Suppressor macrophage treated with lipopolysaccharide for 4 hours (primary cell): ENCODE data around the gene PPIL1.
A peak's percentile ranks its signal among the peaks of the same experiment; 100 is the strongest.

Experiments used
- DNase-seq: peaks from one replicate; pipeline ENCODE4 v3.0.0-alpha.2; 2020

The PPIL1 gene

GRCh38 chr6:36852481-36853147 is 22.0 kb downstream of the PPIL1 start:
- DNase-seq, result peak; percentile 40

GRCh38 chr6:36851626-36852025 is 23.0 kb downstream of the PPIL1 start:
- DNase-seq, result no peak

GRCh38 chr6:36851149-36851614 is 23.4 kb downstream of the PPIL1 start:
- DNase-seq, result peak; percentile 80

- DNase-seq, result no peak
Measured at GRCh38 chr6:36850021-36850420, 24.6 kb downstream of the PPIL1 start.

GRCh38 chr6:36848658-36849441 is 25.8 kb downstream of the PPIL1 start:
- DNase-seq, result peak; percentile 56

- no peak for DNase-seq
Measured at GRCh38 chr6:36847991-36848390, 26.6 kb downstream of the PPIL1 start.

- no peak for DNase-seq
Measured at GRCh38 chr6:36847152-36847551, 27.5 kb downstream of the PPIL1 start.

GRCh38 chr6:36845233-36845632 is 29.4 kb downstream of the PPIL1 start:
- DNase-seq, result no peak

GRCh38 chr6:36844232-36845170 is 30.1 kb downstream of the PPIL1 start:
- no peak for DNase-seq

- DNase-seq, result no peak
Measured at GRCh38 chr6:36843170-36843569, 31.4 kb downstream of the PPIL1 start.

- no peak for DNase-seq
Measured at GRCh38 chr6:36841756-36842155, 32.8 kb downstream of the PPIL1 start.

- DNase-seq, result no peak
Measured at GRCh38 chr6:36840432-36841403, 33.9 kb downstream of the PPIL1 start.

GRCh38 chr6:36839749-36840431 is 34.7 kb downstream of the PPIL1 start:
- peak; percentile 42 for DNase-seq

GRCh38 chr6:36838896-36839748 is 35.5 kb downstream of the PPIL1 start, which contains the start of gene CPNE5:
Gene CPNE5 (minus strand): TSS chr6:36839444. CDS start chr6:36839377, 67 bp downstream.
- no peak for DNase-seq

GRCh38 chr6:36837686-36838085 is 36.9 kb downstream of the PPIL1 start:
- DNase-seq, result no peak

- DNase-seq, result no peak
Measured at GRCh38 chr6:36837022-36837339, 37.6 kb downstream of the PPIL1 start.

- DNase-seq, result no peak
Measured at GRCh38 chr6:36836111-36837021, 38.2 kb downstream of the PPIL1 start.

GRCh38 chr6:36834576-36835341 is 39.8 kb downstream of the PPIL1 start:
- DNase-seq, result no peak
